ENCODE results near the gene GLB1L2.

The GLB1L2 gene

DNA sequence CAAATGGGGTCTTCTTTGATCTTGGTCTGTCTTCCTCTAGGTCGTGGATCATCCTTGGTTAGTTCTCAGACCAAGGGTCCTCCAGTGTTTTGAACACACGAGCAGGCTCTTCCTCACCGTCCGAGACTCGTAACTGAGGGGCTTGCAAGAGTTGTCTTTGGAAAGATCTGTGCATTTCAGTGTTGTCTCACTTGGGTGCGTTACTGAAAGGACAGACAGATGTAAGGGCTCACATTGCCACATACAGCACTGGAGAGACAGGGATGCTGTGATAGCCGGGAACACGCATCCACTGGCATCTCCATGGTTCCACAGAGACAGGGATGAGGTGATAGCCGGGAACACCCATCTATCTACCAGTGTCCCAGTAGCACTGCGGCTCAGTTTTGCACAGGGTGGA lies 15.7 kb downstream of the GLB1L2 start:
- no peak for DNase-seq (ENCODE audit: low read depth in 2 of 2)

DNA sequence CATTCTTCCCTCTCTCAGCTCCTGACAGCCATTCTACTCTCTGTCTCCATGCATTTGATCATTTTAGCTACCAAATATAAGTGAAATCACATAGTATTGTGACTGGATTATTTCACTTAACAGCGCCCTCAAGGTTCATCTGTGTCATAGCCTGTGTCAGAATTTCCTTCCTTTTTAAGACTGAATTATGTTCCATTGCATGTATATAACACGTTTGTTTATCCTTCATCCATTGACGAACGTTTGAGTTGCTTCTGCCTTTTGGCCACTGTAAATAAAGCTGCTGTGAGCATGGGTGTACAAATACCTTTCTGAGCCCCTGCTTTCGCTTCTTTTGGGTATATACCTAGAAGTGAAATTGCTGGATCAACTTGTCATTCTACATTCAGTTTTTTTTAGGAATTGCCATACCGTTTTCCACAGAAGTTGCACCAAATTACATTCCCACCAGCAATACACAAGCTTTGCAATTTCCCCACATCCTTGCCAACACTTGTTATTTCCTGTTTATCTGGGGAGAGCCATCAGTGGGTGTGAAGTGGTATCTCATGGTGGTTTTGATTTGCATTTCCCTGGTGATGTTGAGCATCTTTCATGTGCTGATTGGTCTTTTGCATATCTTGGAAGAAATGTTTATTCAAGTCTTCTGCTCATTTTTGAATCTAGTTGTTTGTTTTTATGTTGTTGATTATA lies 17.5 kb downstream of the GLB1L2 start:
- no peak for DNase-seq (ENCODE audit: low read depth in 2 of 2)

DNA sequence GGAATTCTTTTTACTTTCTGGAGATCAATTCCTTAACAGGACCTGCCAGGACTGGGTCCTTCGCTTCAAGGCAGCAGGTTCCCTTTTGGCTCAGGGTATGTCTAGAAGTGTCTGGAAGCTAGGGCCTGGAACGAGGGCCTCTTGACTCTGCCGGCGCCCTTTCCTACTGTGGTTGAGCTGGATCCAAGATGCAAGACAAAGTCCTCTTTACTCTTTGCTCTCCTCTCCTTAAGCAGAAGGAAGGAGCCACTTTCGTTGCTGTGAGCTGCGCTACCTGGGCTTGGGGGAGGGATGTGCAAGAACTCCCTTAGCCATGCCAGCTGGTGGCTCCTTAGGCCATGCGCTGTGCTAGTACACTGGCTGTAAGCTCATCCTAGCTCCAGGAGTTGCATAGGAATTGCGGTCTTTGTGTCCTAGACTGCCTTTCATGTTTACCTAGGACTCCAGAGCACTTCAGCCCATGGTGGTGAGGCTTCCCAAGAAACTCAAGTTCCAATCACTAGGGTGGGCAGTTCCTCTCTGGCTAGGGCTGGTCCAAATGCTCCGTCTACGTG lies 18.1 kb downstream of the GLB1L2 start:
- DNase-seq (ENCODE audit: low read depth in 2 of 2): no peak

DNA sequence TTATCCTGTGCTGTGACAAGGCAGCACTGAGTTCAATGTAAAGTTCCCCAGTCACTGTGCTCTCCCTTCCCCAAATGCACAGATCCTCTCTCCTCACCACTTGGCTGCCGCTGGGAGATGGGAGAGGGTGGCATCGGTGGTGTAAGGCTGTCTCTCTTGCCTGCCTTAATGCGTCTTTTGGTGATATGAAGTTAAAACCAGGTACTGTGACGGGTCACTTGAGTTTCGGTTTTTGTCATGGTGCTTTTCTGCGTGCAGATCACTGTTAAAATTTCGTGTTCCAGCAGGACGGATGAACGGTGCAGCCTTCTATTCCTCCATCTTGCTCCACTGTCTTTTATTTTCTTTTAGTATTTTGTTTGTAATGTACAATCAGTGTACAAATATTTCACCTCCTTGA lies 18.6 kb downstream of the GLB1L2 start:
- DNase-seq (ENCODE audit: low read depth in 2 of 2): no peak

DNA sequence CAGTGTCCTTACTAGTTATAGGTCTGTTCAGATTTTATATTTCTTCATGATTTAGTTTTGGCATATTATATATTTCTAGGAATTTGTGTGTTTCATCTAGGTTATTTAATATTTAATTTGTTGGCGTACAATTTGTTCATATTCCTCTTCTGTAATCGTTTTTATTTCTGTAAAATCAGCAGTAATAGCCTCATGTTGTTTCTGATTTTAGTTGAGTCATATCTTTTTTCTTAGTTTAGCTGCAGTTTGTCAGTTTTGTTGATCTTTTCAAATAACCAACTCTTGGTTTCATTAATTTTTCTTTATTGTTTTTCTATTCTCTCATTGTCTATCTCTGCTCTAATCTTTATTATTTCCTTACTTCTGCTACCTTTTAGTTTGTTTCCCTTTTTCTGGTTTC lies 20.3 kb downstream of the GLB1L2 start:
- DNase-seq (ENCODE audit: low read depth in 2 of 2): no peak

DNA sequence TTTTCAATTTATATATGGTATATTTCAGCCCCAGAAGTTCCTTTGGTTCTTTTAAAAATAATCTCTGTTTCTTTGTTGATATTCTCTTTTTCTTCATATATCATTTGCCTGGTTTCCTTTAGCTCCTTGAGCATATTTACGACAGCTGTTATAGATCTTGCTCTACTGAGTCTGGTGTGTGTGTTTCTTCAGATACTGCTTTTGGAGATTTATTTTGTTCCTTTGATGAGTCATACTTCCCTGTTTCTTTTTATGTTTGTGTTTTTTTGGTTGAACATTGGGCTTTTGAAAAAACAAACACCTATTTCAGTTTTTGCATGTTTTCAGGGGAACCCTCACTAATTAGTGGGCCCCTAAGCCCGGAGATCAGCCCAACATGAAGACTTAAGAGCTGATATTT lies 23.3 kb downstream of the GLB1L2 start:
- no peak for DNase-seq (ENCODE audit: low read depth in 2 of 2)

DNA sequence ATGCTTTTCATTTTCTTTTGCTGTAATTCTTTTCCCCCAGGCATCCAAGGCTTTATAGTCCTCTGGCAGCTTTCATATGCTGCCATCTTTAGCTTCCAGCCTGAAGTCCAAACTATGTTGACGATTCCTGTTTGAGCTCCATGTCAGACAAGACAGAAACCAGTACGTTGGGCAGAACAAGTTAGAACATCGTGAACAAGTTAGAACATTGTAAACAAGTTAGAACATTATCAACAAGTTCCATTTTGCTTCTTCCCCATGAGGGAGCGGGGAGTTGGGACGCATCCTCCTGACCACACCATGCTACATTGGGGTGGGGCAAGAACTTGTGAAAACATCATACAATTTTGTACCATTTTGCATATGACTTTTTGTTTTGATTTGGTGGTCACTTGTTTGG lies 23.9 kb downstream of the GLB1L2 start:
- DNase-seq (ENCODE audit: low read depth in 2 of 2): no peak

DNA sequence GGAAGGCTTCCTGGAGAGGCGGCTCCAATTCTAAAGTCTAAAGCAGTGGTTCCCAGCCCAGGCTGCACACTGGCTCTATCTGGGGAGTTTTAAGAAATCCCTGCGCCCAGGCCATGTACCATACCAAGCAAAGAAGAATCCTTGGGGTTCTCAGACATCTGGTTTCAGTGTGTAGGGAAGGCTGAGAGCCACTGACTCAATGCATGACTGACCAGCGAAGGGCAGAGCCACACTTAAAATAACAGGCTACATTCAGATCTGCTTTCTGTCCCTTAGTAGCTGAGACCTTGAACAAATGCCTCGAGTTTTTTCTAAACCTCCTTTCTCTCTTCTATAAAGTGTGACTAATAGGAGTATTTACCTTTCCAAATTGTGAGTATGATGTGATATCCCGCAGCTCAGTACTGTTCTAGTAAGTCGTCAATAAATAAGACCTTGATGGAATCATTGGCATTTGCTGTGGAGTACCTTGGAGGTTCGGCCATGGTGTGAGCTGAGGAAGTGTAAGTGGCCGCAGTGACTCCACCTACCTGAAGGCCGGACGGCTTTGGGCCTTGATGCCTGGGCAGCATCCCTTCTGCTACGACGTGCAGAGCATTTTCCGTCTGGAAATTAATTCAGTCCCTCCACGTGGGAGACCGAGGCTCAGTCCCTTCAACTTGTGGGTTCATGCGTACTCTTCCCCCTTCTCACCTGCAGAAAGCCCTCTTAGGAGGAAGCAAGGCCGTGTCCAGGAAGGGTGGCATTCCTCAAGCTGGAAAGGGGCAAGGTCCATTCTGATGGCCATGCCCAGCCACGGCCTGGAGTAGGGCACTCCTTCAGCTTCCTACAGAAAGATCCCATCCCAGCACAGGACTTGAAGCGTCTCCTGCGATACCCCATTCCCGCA lies 25.1 kb downstream of the GLB1L2 start:
- DNase-seq (ENCODE audit: low read depth in 2 of 2): no peak

DNA sequence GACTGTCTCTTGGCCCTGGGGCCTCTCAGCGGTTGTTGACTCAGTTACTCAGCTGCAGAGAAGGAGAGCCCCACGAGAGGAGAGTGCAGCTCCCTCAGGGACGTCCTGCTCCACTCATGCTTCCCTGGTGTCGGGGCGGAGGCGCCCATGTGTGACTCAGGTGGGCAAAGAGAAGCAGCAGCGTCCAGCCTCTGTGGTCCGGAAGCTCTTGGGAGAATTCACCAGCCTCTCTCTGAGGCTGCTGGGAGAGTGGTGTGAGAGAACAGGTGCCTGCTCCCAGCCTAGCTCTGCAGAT lies 25.7 kb downstream of the GLB1L2 start:
- no peak for DNase-seq (ENCODE audit: low read depth in 2 of 2)

DNA sequence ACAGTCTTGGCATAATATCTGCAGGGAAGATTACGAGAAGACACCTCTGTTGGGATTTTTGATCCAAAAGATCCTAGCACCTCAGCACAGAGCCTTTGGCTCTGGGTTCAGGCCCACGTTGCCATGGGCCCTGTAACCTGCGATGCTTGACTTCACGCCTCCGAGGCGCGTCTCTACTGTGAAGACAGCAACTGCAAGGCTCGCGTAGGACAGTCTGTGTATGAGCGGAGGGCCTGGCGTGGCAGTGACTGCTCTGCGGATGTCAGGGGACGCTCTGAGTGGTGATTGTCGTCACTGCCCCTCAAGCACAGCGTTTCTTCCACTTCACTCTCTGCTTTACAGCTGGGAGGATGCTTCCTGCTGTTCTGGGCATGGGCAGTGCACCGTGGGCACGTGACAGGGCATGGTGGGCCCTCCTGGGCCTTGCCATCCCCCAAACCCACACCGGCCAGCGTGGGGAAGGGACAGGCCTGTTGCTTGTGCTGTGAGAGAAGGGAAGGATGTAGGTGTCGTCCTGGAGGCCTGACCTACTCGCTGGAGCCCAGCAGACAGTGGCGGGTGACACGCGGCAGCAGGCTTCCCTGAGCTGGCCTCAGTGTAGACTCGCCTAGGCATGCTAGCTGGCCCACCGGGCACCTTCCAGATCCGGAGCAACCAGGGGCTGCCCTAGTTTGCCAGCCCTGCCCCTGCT lies 26.5 kb downstream of the GLB1L2 start:
- no peak for DNase-seq (ENCODE audit: low read depth in 2 of 2)

DNA sequence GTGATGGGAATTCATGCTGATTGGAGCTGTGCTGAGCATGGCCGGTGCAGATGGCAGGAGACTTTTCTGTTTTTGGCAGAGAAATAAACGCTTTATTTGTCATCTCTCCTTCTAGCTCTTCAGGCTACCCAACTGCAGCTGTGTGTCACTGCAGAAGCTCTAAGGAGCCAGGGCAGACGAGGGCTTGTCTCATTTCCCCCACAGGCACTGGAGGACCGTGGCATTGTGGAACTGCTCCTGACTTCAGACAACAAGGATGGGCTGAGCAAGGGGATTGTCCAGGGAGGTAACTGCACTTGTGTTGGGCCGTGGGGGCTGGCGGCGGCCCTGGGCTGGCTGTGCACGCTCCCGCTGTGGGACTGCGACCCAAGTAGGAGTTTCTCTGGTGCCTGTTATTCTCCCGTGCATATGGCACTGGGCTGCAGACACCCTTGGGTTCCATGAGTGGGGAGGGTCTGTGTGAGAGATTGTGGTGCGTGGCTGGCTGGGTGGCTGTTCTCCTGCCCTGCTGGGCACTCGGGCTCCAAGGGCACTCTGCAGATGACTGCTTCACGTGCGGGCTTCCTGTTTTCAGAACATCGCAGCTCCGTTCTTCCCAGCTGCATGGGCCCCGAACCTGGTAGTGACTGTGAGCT lies 27.2 kb downstream of the GLB1L2 start:
- no peak for DNase-seq (ENCODE audit: low read depth in 2 of 2)

DNA sequence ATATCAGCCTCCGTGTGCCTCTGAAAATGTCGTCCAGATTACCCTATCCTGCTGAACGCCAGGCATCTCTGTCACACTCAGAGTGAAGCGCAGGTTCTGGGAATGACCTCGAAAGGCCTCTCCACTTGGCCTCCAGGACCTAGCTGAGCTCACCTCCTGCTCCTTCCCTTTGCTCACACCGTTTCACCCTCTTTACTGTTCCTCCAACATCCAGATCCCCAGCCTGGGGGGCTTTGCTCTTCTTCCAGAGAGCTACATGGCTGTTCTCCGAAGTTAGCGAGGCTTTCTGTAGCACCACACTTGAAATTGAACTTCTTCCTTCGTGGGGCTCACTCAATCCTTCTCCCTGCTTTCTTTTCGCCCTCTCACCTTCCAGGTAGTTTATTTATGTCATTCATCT lies 27.9 kb downstream of the GLB1L2 start:
- DNase-seq (ENCODE audit: low read depth in 2 of 2): no peak

DNA sequence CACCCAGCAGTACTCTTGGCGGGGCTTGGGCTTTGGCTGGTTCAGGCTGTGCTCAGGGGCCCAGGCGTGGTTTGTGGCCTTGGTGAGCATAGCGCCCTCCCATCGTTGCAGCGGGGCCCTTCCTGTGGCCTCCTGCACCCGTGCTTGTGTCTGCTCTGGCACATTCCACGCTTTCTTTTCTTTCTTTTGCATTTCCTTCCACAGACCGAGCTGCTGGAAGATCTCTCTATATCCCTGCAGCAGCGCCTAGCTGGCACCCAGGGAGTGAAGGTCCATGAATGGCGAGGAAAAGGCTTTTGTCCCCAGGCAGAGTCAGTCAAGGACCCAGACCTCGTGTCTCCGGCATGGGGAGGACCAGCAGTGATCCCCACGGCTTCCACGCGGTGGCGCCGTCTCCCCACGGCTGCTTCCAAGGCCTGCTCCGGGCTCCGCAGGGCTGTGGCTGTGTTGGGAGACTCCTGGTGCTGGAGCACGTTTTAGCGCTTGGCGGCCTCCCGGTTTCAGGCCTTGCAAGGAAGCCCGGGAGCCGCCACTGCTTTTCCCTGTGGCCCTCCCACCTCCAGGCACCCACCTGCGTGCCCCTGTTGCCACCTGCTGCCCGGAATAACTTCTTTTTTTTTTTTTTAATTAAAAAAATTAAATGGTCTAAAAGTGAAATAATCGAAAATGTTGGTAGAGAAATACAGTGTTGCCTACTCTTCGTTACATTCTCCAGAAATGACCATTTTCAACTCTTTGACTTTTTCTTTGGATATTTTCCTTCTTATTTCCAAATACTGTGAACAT lies 28.5 kb downstream of the GLB1L2 start:
- DNase-seq (ENCODE audit: low read depth in 2 of 2): peak; percentile 40 to 72

DNA sequence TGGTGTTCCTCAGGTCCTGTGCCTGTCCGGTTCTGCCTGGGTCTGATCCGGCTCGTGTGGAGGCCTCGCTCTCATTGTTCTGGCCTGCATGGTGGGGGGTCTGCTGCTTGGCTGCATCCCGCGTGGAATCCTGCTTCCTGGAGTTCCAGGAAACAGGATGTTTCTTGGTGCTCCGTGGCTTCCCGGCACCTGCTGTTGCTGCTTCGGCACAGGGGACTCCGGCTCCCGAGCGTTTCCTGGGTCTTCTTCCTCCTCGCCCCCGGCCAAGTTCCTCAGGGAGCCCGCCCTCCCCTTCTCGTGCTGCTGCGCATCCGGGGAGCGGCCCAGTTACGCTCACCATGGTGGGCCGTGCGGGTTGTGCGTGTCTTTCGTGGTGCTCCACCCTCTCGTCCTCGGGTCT lies 29.9 kb downstream of the GLB1L2 start:
- no peak for DNase-seq (ENCODE audit: low read depth in 2 of 2)

DNA sequence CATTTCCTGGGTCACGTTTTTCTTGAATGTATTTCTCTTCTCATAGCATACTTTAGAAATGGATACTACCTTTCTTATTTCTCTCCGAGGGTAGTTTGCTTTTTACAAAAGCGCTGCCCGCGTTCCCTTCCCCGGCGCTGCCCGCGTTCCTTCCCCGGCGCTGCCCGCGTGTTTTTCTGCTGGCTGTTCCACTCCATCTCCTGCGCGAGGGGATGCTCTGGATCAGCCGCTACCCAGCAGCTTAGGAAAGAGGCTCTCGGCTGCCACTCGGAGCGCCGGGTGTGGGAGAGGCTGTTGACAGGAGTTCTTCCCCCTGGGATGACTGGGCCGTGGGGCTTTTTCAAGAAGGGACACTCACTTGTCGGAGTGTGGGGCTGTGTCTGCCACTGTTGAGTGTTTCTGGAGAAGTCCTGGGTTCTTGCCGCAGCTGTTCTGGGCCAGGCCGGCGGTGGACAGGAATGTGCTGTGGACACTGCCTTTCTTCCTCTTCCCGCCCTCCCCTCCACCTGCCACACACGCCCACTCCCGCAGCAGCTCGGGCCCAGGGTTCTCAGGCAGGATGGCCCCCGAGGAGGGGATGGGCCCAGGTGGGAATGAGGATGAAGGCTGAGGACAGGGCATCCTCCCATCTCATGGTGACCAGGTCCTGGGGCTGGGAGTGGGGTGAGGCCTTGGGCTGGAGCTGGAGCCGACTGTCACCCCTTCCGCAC lies 30.6 kb downstream of the GLB1L2 start:
- DNase-seq (ENCODE audit: low read depth in 2 of 2): no peak

DNA sequence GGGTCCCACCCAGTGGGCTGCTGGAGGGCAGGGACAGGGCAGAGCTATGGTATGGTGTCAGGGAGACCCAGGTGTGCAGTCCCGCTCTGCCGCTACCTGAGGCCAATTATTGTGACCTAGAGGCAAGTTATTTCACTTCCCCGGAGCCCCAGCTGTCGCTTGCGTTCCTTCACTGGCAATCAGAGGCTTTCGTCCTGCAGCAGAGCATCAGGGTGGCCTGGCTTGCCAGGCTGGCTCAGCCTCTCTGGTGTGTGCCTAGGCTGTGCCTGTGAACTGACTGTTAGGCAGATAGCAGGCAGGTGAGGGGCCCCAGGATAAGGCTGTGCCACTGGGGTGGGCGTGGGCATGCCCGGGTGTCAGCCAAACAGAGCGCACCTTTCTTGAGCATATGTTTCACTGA lies 31.4 kb downstream of the GLB1L2 start:
- DNase-seq (ENCODE audit: low read depth in 2 of 2): no peak

DNA sequence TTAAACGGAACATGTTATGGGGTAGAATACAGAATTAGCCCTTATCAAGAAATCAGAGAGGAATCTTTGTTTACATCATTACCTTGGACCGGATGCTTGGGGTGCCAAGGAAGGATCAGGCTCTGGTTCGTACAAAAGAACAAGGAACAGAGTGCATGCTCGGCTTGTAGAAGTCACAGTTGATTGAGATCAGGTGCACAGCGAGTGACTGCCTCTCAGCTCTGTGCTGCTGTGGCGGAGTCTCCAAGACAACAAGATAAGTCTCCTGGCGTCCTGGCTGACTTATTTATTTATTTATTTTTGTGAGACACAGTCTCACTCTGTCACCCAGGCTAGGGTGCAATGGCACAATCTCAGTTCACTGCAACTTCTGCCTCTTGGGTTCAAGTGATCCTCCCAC lies 31.8 kb downstream of the GLB1L2 start:
- DNase-seq (ENCODE audit: low read depth in 2 of 2): no peak

DNA sequence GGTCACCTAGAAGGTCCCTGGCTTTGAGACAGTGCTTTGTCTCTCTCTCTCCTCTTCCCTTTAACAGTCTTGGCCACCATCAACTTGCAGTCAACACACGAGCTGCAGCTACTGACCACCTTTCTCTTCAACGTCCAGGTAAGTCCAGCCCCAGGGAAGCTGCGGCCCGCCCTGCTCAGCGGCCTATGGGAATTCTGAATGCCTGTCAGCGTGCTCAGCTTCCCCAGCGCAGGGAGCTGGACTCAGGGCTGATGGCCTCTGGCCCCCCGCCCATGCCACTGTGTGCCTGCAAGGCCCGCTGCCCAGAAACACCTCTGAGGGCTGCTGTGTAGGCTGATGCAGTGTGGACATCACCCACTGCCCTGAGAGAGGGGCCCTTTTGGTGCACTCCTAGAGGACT lies 32.5 kb downstream of the GLB1L2 start:
- no peak for DNase-seq (ENCODE audit: low read depth in 2 of 2)

DNA sequence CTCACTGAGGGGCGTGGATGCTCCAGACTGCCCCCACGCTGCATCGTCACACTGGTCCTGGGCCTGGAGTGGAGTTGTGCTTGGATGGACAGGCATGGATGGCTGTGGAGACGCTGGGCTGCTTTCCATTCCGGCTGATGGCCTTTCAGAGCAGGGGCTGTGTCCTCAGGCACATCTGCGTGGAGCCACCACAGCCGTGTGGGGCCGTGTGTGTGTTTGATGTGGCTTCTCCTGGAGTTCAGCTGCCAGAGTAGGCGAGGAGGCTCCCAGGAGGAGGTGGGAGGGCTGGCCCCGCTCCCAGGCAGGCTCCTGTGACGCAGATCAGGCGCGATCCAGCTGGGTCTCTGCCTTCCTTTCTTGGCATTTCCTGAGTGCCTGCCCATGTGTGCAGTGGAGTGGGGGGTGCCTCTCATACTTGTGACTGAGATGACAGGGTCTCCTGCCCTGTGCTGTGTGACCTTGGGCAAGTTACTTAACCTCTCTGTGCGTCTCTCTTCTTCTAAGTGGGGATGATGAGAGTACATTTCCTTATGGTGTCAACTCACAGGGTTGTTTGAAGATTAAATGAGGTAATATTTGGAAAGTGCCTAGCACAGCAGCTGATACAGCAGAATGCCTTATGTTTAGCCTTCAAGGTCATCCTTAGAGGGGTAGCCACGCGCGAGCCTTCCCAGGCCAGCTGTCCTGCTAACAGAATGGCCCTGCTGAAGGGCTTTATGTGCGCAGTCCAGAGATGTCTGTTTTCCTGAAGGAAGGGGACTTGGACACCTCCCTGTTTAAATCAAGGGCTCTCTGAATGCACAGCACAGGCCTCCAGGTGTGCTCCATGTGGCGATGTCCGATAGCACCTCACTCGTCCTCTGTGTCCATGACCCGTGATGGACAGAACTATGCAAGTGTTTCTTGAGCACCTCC lies 33.5 kb downstream of the GLB1L2 start:
- no peak for DNase-seq (ENCODE audit: low read depth in 2 of 2)

DNA sequence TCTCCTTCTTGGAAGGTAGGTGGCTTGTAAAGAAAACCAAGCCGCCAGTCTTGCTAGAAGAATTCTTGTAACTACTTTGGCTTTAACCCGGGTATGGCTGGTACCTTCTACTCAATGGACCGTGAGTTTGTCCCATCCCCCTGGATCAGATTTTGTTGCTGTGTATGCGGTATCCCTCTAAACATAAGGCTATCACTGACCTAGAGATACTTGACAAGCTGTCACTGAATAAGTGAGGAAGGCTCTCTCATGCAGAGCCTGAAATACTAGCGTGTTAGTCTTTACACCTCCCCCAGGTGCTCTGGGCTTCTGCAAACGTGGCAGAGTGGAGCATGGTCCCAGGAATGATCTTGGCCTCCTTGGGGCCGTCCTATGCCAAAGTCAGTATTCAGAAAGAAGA lies 34.5 kb downstream of the GLB1L2 start:
- DNase-seq (ENCODE audit: low read depth in 2 of 2): no peak

Measured in stimulated activated CD4-positive, alpha-beta T cell treated with anti-CD3 and anti-CD28 coated beads, Interleukin-12 subunit alpha, Interleukin-12 subunit beta, amount 100 ng/mL, for 24 hours (primary cell).